GM12878 (cell line): ENCODE data around the gene PLOD3. TPM values are rescaled to one million over a fixed set of nuclear protein-coding genes. Genes with fewer than 3 reads are reported as not detected.

Source experiments
- ATAC-seq: fragments of 200-7000 bp; cut with Tn5 transposase; 3 replicates; pipeline ENCODE4 v1.9.1; 2020; ENCODE audit warnings: mild to moderate bottlenecking, moderate library complexity
- BruUV-seq: library from RNA; stranded (reverse); fragments of 400-500 nt; replicated peaks from 2 replicates; lab custom pipeline; 2021; lab: Mats Ljungman, UMichigan
- CTCF ChIA-PET: fragments of 300-600 bp; sonication (Branson Sonifier 250); formaldehyde crosslinking; extraction: SDS; loops from one replicate; lab custom pipeline; 2021; ENCODE audit warnings: inconsistent platforms; lab: Yijun Ruan, JAX
- POLR2A ChIA-PET: fragments of 350-600 bp; formaldehyde crosslinking; extraction: SDS; loops from one replicate; lab custom pipeline; 2021; ENCODE audit warnings: inconsistent platforms; lab: Charles Lee
- RAD21 ChIA-PET: fragments of 300-600 bp; sonication (Branson Sonifier 250); formaldehyde crosslinking; loops from one replicate; lab custom pipeline; 2023; ENCODE audit warnings: antibody characterized with exemption; ENCODE audit not compliant: unreplicated experiment; lab: Charles Lee
- SMC1A ChIA-PET: fragments of 300-600 bp; sonication (Branson Sonifier 250); formaldehyde crosslinking; loops from one replicate; lab custom pipeline; 2023; ENCODE audit not compliant: unreplicated experiment, uncharacterized antibody; lab: Charles Lee
- DNase-seq: peaks from one replicate; pipeline ENCODE4 v3.0.0-alpha.2; 2011; ENCODE audit warnings: low read depth, low spot score
- FAIRE-seq: peaks from 3 replicates; lab custom pipeline; 2011; peaks lifted over from hg19 to GRCh38; lab: Jason Lieb, UNC
- H2AFZ ChIP-seq: 2 replicates; pipeline ENCODE4 v1.6.0; 2011; ENCODE audit warnings: low read depth, low read length, control low read depth; ENCODE audit not compliant: control insufficient read depth
- H3K27ac ChIP-seq: 2 replicates; pipeline ENCODE4 v1.5.1; 2011; ENCODE audit warnings: control low read depth; ENCODE audit not compliant: control insufficient read depth, insufficient read depth
- H3K27me3 ChIP-seq, 2 experiments: replicated peaks in 1 of 2; 2 replicates each; pipeline versions ENCODE4 v1.6.0 to v1.6.1; 2011; ENCODE audit warnings: low read length in 1 of 2; ENCODE audit not compliant: control insufficient read depth in 2 of 2, insufficient read depth in 2 of 2
- H3K36me3 ChIP-seq, 2 experiments: 2 replicates each; pipeline ENCODE4 v1.5.1; 2011; ENCODE audit warnings: low read length in 1 of 2; ENCODE audit not compliant: control insufficient read depth in 2 of 2, insufficient read depth in 2 of 2
- H3K4me1 ChIP-seq: 2 replicates; pipeline ENCODE4 v1.6.1; 2011; ENCODE audit warnings: mild to moderate bottlenecking, low read length, moderate library complexity, mixed read lengths; ENCODE audit not compliant: control insufficient read depth, insufficient read depth
- H3K4me2 ChIP-seq: 2 replicates; pipeline ENCODE4 v1.6.0; 2011; ENCODE audit warnings: control low read depth; ENCODE audit not compliant: control insufficient read depth, insufficient read depth
- H3K4me3 ChIP-seq: fragments of 200-600 bp; sonication (generic); 2 replicates; pipeline ENCODE4 v1.5.1; 2016
- H3K79me2 ChIP-seq: 2 replicates; pipeline ENCODE4 v1.6.0; 2011; ENCODE audit warnings: low read length; ENCODE audit not compliant: control insufficient read depth, insufficient read depth
- H3K9ac ChIP-seq: 2 replicates; pipeline ENCODE4 v1.8.0; 2011; ENCODE audit warnings: low read length, control low read depth, mixed read lengths; ENCODE audit not compliant: control insufficient read depth, insufficient read depth
- H3K9me3 ChIP-seq: replicated peaks from 3 replicates; pipeline ENCODE4 v1.5.1; 2011; ENCODE audit warnings: mild to moderate bottlenecking, low read length; ENCODE audit not compliant: control insufficient read depth, insufficient read depth
- H4K20me1 ChIP-seq: 2 replicates; pipeline ENCODE4 v1.6.0; 2011; ENCODE audit not compliant: control insufficient read depth, insufficient read depth
- CBFB ChIP-seq: IDR thresholded peaks from 2 replicates; pipeline ENCODE4 v1.6.1; 2016; ENCODE audit warnings: antibody characterized with exemption, low read depth
- CEBPB ChIP-seq, 2 experiments: fragments of 150-350 bp in 1 of 2; IDR thresholded peaks; 2 replicates each; pipeline ENCODE4 v1.6.1; 2012 to 2014; ENCODE audit warnings: low read depth in 2 of 2, low read length in 2 of 2, borderline replicate concordance in 1 of 2, inconsistent platforms in 1 of 2
- CREM ChIP-seq: IDR thresholded peaks from 2 replicates; pipeline ENCODE4 v1.6.1; 2014; ENCODE audit warnings: antibody characterized with exemption, low read depth
- NBN ChIP-seq: fragments of 450-650 bp; IDR thresholded peaks from 2 replicates; pipeline ENCODE4 v1.6.1; 2016
- RB1 ChIP-seq: fragments of 450-650 bp; formaldehyde crosslinking; IDR thresholded peaks from 2 replicates; pipeline ENCODE4 v1.6.1; 2017; ENCODE audit warnings: mild to moderate bottlenecking, borderline replicate concordance
- RFX5 ChIP-seq: IDR thresholded peaks from 2 replicates; pipeline ENCODE4 v1.6.1; 2011; ENCODE audit warnings: low read depth, low read length, improper control_type of control experiment
- SMC3 ChIP-seq: IDR thresholded peaks from 2 replicates; pipeline ENCODE4 v1.6.1; 2011; ENCODE audit warnings: low read length, improper control_type of control experiment, borderline replicate concordance
- SRF ChIP-seq, 2 experiments: IDR thresholded peaks; 2 replicates each; pipeline ENCODE4 v1.6.1; 2011; ENCODE audit warnings: low read depth in 2 of 2, low read length in 2 of 2, mild to moderate bottlenecking in 1 of 2, moderate library complexity in 1 of 2
- STAT3 ChIP-seq: IDR thresholded peaks from 2 replicates; pipeline ENCODE4 v1.6.1; 2011; ENCODE audit warnings: low read depth, low read length, improper control_type of control experiment
- TCF3 ChIP-seq: IDR thresholded peaks from 2 replicates; pipeline ENCODE4 v1.6.1; 2012; ENCODE audit warnings: low read depth, mild to moderate bottlenecking, low read length, borderline replicate concordance; ENCODE audit not compliant: insufficient read depth
- TCF7 ChIP-seq: IDR thresholded peaks from 2 replicates; pipeline ENCODE4 v1.6.1; 2014; ENCODE audit warnings: antibody characterized with exemption, borderline replicate concordance
- ZNF217 ChIP-seq: fragments of 450-650 bp; IDR thresholded peaks from 2 replicates; pipeline ENCODE4 v1.6.1; 2017; ENCODE audit warnings: antibody characterized with exemption, mild to moderate bottlenecking
- WGBS: methylation state at CpG from one replicate; pipeline ENCODE4 v1.1.6; 2016; ENCODE audit warnings: low lambda C conversion rate; ENCODE audit not compliant: insufficient replicate concordance, insufficient coverage; ENCODE audit errors: missing lambda C conversion rate; 5-methylcytosine and 5-hydroxymethylcytosine counted together
- in situ Hi-C: fragments of 300-500 bp; cut with MboI; formaldehyde crosslinking; loops from 9 replicates; pipeline ENCODE4 v1.14.3; 2018; ENCODE audit warnings: mixed read lengths
- intact Hi-C: fragments of 100-400 bp; cut with micrococcal nuclease; formaldehyde crosslinking; loops from one replicate; pipeline ENCODE4 v1.14.2; 2022; ENCODE audit not compliant: unreplicated experiment
- polyA plus RNA-seq, 11 experiments: library from polyadenylated mRNA; depleted of rRNA in 4 of 11; unstranded in 6 of 11; stranded (reverse) in 5 of 11; fragments of >200 nt; fragmentation: Nextera tagmentation in 4 of 11; fragmentation: Illumina TruSeq in 1 of 11; extraction: Ambion mirVana in 4 of 11; extraction: Trizol in 1 of 11; gene quantifications; 1 replicate in 1 of 11; 2 replicates in 10 of 11; pipeline versions ENCODE4 v1.2.1 to v1.2.3, GENCODE V29; 2011 to 2016; ENCODE audit warnings: inconsistent platforms in 2 of 11, missing spikeins in 2 of 11, low read depth in 1 of 11
- total RNA-seq, 4 experiments: library from RNA; depleted of rRNA in 3 of 4; stranded (reverse); fragments of >200 nt in 3 of 4; fragmentation: Illumina TruSeq in 1 of 4; extraction: Trizol in 1 of 4; gene quantifications; 2 replicates each; pipeline versions ENCODE4 v1.2.1 to v1.2.3, GENCODE V29; 2013 to 2021
- TF ChIP-seq, protein P1 (sequence below): fragments of 450-650 bp; IDR thresholded peaks from 2 replicates; pipeline ENCODE4 v1.6.1; 2016; ENCODE audit warnings: mild to moderate bottlenecking
- TF ChIP-seq, protein P2 (sequence below): fragments of 450-650 bp; IDR thresholded peaks from 2 replicates; pipeline ENCODE4 v1.6.1; 2017; ENCODE audit warnings: mild to moderate bottlenecking
- TF ChIP-seq, protein P3 (sequence below): fragments of 450-650 bp; formaldehyde crosslinking; IDR thresholded peaks from 2 replicates; pipeline ENCODE4 v1.4.0; 2022; ENCODE audit warnings: mild to moderate bottlenecking, moderate library complexity

The PLOD3 gene
- total and polyA plus RNA-seq, 10 of the 15 experiments (the other 5 are each of a cell fraction or from before 2014, with no cell fraction given): 0.53 to 27.8 (median 15.1) TPM

DNA sequence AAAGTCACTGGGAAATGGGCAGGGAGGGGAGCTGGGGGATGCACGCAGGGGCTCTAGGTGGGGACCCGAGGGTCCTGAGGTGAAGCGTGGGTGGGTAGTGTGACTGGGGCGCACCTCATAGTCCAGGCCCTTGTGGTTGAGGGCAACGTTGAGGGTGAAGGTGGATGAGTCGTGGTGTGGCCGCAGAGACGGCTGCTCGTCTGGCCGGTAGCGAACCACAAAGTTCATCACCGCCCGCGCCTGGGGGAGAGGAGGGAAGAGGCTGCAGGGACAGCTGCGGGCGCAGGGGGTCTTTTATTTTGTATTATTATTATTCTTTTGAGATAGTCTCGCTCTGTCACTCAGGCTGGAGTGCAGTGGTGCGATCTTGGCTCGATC, 10.7 kb downstream of the PLOD3 start (continued):
- TF ChIP-seq NBN (no peak), SRF (IDR thresholded peaks at IDR 0.05; ENCODE audit: low read depth in 2 of 2, low read length in 2 of 2) (no peak), SMC3 (no peak), TCF7 (no peak), TCF3 (no peak), RFX5 (no peak), ZNF217 (no peak)
- TF ChIP-seq, protein P1, sequence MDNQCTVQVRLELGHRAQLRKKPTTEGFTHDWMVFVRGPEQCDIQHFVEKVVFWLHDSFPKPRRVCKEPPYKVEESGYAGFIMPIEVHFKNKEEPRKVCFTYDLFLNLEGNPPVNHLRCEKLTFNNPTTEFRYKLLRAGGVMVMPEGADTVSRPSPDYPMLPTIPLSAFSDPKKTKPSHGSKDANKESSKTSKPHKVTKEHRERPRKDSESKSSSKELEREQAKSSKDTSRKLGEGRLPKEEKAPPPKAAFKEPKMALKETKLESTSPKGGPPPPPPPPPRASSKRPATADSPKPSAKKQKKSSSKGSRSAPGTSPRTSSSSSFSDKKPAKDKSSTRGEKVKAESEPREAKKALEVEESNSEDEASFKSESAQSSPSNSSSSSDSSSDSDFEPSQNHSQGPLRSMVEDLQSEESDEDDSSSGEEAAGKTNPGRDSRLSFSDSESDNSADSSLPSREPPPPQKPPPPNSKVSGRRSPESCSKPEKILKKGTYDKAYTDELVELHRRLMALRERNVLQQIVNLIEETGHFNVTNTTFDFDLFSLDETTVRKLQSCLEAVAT: no peak
- TF ChIP-seq, all 136 proteins: peak for 0

DNA sequence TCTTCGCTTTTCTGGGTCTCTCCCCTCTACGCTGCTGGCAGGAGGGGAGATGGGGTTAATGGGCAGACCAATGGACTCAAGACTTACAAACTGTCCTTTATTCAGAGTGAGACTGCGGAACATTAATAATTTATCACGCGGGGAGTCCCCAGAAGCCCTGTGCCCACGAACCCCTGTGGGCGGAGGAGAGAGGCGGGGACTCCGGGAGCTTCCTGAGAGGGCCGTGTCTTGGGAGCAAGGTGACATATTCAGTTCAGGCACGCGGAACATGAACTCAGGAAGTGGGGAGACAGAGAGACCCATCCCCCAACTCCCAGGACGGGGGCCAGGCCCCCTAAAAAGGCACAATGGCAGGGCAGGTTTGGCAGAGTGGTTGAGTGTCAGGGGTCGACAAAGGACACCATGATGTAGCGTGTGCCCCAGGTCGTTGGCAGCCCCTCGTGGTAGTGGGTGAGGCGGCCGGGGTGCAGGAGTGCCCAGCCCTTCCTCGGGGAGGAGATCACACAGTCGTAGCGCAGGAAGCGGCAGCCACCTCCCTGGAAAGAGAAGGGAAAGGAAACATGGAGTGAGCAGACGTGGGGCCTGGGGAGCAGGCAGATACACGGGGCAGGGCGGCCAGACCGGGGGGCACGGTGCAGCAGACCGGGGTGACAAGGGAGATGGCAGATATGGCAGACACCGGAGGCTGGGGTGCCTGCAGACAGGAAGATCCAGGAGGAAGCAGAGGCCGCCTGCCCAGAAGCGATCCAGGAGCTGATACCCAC, 11.3 kb downstream of the PLOD3 start:
- FAIRE-seq: no peak
- ChIA-PET SMC1A (no interaction called here), POLR2A (interaction anchor here (1.1 to 1.5 kb wide), 2 partner anchors 12 to 46 kb away, joined by 3 to 4 read pairs; partner anchors contain the start of genes PLOD3 and ZNHIT1), RAD21 (no interaction called here), CTCF (interaction anchor here (1.1 to 2.2 kb wide), 2 partner anchors 14 to 77 kb away, joined by 3 to 8 read pairs; no protein-coding TSS in a partner anchor)
- intact Hi-C loops (no loop called here), in situ Hi-C loops (no loop called here)
- H2AFZ ChIP-seq: no peak overlapping the region
- H3K4me1 ChIP-seq: no peaks in the 10 kb centered on the region; the same call in 1 of the 2 replicates
- no peak for DNase-seq
- WGBS: 84% methylated on average over 32 of the region's 32 CpGs
- no peak overlapping the region for H3K27ac ChIP-seq
- H3K79me2 ChIP-seq: no peaks in the 10 kb centered on the region
- no peak overlapping the region for H3K9ac ChIP-seq
- no peaks in the 10 kb centered on the region for H4K20me1 ChIP-seq
- H3K27me3 ChIP-seq: peaks cover 0 to 2% of the 10 kb centered on the region in 2 experiments; a peak in 2 of 4 replicates
- BruUV-seq: no TSS peak
- no peak overlapping the region for H3K4me3 ChIP-seq
- peaks cover 0 to 3% of the 10 kb centered on the region in 2 experiments; a peak in 2 of 4 replicates for H3K36me3 ChIP-seq
- H3K4me2 ChIP-seq: no peak overlapping the region
- no peak for ATAC-seq
- no peaks in the 10 kb centered on the region for H3K9me3 ChIP-seq
- TF ChIP-seq, protein P2, sequence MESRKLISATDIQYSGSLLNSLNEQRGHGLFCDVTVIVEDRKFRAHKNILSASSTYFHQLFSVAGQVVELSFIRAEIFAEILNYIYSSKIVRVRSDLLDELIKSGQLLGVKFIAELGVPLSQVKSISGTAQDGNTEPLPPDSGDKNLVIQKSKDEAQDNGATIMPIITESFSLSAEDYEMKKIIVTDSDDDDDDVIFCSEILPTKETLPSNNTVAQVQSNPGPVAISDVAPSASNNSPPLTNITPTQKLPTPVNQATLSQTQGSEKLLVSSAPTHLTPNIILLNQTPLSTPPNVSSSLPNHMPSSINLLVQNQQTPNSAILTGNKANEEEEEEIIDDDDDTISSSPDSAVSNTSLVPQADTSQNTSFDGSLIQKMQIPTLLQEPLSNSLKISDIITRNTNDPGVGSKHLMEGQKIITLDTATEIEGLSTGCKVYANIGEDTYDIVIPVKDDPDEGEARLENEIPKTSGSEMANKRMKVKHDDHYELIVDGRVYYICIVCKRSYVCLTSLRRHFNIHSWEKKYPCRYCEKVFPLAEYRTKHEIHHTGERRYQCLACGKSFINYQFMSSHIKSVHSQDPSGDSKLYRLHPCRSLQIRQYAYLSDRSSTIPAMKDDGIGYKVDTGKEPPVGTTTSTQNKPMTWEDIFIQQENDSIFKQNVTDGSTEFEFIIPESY: no peak
- TF ChIP-seq CBFB: no peak
- TF ChIP-seq, protein P3, sequence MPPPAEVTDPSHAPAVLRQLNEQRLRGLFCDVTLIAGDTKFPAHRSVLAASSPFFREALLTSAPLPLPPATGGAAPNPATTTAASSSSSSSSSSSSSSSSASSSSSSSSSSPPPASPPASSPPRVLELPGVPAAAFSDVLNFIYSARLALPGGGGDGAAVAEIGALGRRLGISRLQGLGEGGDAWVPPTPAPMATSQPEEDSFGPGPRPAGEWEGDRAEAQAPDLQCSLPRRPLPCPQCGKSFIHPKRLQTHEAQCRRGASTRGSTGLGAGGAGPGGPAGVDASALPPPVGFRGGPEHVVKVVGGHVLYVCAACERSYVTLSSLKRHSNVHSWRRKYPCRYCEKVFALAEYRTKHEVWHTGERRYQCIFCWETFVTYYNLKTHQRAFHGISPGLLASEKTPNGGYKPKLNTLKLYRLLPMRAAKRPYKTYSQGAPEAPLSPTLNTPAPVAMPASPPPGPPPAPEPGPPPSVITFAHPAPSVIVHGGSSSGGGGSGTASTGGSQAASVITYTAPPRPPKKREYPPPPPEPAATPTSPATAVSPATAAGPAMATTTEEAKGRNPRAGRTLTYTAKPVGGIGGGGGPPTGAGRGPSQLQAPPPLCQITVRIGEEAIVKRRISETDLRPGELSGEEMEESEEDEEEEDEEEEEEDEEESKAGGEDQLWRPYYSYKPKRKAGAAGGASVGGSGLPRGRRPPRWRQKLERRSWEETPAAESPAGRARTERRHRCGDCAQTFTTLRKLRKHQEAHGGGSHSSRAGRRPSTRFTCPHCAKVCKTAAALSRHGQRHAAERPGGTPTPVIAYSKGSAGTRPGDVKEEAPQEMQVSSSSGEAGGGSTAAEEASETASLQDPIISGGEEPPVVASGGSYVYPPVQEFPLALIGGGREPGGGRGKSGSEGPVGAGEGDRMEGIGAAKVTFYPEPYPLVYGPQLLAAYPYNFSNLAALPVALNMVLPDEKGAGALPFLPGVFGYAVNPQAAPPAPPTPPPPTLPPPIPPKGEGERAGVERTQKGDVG (CRISPR knock-in tag): no peak
- no peak for TF ChIP-seq RB1
- TF ChIP-seq CREM: no peak
- TF ChIP-seq STAT3: no peak
- no peak for TF ChIP-seq CEBPB (IDR thresholded peaks at IDR 0.05; ENCODE audit: borderline replicate concordance in 1 of 2, low read depth in 2 of 2, low read length in 2 of 2)
